ENCODE results near the gene CSTB. TPM values are rescaled to one million over a fixed set of nuclear protein-coding genes. Genes with fewer than 3 reads are reported as not detected.

The CSTB gene
- total RNA-seq, 4 donors from 2014 or later, result 11.4 to 16.7 (median 13.3) TPM

- Histone ChIP-seq H3K27me3 (no peaks in the 10 kb centered on the region), H3K27ac (no peak overlapping the region), H3K4me3 (no peak overlapping the region), H3K9me3 (no peaks in the 10 kb centered on the region), H3K4me1 (peaks cover 0 to 40% (median 23%) of the 10 kb centered on the region in 4 donors), H3K36me3 (peaks cover 0 to 41% (median 9%) of the 10 kb centered on the region in 3 donors)
- TF ChIP-seq POLR2A (IDR thresholded peaks at IDR 0.05), result no peak
- TF ChIP-seq EP300 (IDR thresholded peaks at IDR 0.05), result no peak
- no peak for TF ChIP-seq CTCF (IDR thresholded peaks at IDR 0.05)
- no peak for DNase-seq (ENCODE audit: low spot score in 2 of 2)
- WGBS, 2 donors, result 70 to 74% methylated on average over 13 of the region's 13 CpGs
Observed at GRCh38 chr21:43771698-43772424, 4.2 kb downstream of the CSTB start.

DNA sequence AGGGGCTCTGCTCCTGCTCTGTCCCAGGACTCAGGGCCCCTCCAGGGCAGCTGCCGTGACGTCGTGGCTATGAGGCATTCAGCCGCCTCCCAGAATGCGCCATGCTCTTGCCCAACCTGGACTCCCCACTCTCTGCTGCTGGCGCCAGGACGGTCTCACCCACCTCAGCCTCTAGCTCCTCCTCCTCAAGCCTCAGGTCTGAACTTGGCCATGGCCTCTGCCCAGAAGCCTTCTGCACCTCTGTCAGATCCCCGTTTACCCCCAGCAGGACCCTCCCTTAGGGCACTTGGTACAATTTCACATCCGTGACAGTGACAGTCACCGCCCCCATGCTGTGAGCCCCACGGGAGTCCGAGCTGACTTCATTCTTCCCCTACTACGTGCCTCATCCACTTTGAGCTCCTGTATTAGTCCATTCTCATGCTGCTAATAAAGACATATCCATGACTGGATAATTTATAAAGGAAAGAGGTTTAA lies 4.9 kb downstream of the CSTB start:
- Histone ChIP-seq H3K4me1 (peaks cover 0 to 44% (median 21%) of the 10 kb centered on the region in 4 donors), H3K27me3 (no peaks in the 10 kb centered on the region), H3K27ac (no peak overlapping the region), H3K36me3 (peaks cover 0 to 41% (median 9%) of the 10 kb centered on the region in 3 donors), H3K9me3 (no peaks in the 10 kb centered on the region), H3K4me3 (no peak overlapping the region)
- DNase-seq (ENCODE audit: low spot score in 2 of 2), result no peak
- no peak for TF ChIP-seq POLR2A (IDR thresholded peaks at IDR 0.05)
- no peak for TF ChIP-seq CTCF (IDR thresholded peaks at IDR 0.05)
- TF ChIP-seq EP300 (IDR thresholded peaks at IDR 0.05), result no peak
- WGBS, 2 donors, result 69 to 78% methylated on average over 13 of the region's 13 CpGs

DNA sequence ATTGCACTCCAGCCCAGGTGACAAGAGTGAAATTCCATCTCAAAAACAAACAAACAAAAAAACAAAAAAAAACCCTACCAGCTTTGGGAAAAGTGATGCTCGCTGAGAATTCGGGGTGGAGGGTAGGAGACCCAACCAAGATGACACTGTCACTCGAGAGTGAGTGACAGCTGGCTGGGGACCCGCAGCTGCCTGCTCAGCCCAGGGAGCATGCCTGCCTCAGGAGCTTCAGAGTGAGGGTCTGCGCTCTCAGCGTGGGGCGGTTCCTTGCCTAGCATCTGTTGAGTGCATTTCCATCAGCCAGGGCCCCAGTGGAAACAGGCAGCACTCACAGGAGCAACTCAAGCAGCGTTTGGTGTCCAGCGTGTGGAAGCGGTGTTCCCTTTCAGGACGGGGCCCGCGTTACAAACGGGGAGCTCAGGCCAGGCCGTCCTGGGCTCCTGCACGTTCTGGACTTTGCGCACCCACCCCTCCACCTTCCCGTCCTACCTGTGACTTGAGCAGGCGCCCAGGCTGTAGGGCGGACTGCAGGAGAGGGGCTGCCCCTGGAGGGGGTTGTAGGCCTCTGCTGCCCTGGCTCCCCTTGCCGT lies 5.9 kb downstream of the CSTB start:
- Histone ChIP-seq H3K9me3 (no peaks in the 10 kb centered on the region), H3K27me3 (no peaks in the 10 kb centered on the region)
- 89 to 90% methylated on average over 18 to 21 of the region's 21 CpGs for WGBS, 2 donors

DNA sequence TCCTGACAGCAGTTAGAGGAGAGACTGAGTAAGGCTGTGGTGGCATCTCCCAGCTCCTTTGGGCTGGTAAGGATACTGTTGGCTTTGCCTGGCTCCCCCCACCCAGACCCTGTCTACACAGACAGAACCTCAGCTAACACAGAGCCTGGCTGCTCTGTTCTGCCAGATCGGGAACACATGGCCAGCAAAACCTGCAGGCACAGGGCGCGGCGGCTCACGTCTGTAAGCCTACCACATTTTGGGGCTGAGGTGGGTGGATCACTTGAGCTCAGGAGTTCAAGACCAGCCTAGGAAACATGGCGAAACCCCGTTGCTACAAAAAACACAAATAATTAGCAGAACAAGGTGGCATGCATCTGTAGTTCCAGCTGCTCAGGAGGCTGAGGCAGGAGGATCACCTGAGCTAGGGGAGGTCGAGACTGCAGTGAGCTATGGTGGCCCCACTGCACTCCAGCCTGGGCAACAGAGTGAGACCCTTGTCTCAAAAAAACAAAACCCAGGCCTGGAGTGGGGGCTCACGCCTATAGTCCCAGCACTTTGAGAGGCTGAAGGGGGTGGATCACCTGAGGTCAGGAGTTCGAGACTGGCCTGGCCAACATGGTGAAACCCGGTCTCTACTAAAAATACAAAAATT lies 6.7 kb downstream of the CSTB start:
- Histone ChIP-seq H3K9me3 (no peaks in the 10 kb centered on the region), H3K27ac (no peak overlapping the region), H3K27me3 (no peaks in the 10 kb centered on the region), H3K4me3 (no peak overlapping the region), H3K4me1 (peaks cover 0 to 35% (median 10%) of the 10 kb centered on the region in 4 donors), H3K36me3 (peaks cover 0 to 38% (median 9%) of the 10 kb centered on the region in 3 donors)
- 84 to 90% methylated on average over 7 to 11 of the region's 11 CpGs for WGBS, 2 donors
- TF ChIP-seq CTCF (IDR thresholded peaks at IDR 0.05), result no peak
- TF ChIP-seq POLR2A (IDR thresholded peaks at IDR 0.05), result no peak
- TF ChIP-seq EP300 (IDR thresholded peaks at IDR 0.05), result no peak
- DNase-seq (ENCODE audit: low spot score in 2 of 2), result no peak

More for the DNA sequence above, 5.9 kb downstream of the CSTB start:
- no peak overlapping the region for H3K27ac ChIP-seq
- H3K4me3 ChIP-seq, result no peak overlapping the region
- no peak for DNase-seq (ENCODE audit: low spot score in 2 of 2)
- peaks cover 0 to 42% (median 17%) of the 10 kb centered on the region in 4 donors for H3K4me1 ChIP-seq
- peaks cover 0 to 41% (median 9%) of the 10 kb centered on the region in 3 donors for H3K36me3 ChIP-seq
- TF ChIP-seq POLR2A (IDR thresholded peaks at IDR 0.05) (no peak), EP300 (IDR thresholded peaks at IDR 0.05) (no peak), CTCF (IDR thresholded peaks at IDR 0.05) (no peak)

- no peak for TF ChIP-seq EP300 (IDR thresholded peaks at IDR 0.05)
- no peak for TF ChIP-seq CTCF (IDR thresholded peaks at IDR 0.05)
- TF ChIP-seq POLR2A (IDR thresholded peaks at IDR 0.05), result no peak
- WGBS, 2 donors, result 58 to 68% methylated on average over 8 of the region's 8 CpGs
- no peak for DNase-seq (ENCODE audit: low spot score in 2 of 2)
Observed at GRCh38 chr21:43768868-43769167, 7.3 kb downstream of the CSTB start.

More at GRCh38 chr21:43768868-43769167, 7.3 kb downstream of the CSTB start:
- Histone ChIP-seq H3K27ac (peak overlapping the region in 1 of 4 donors; percentile 59), H3K27me3 (no peaks in the 10 kb centered on the region), H3K4me3 (no peak overlapping the region), H3K9me3 (no peaks in the 10 kb centered on the region), H3K4me1 (peaks cover 0 to 32% (median 9%) of the 10 kb centered on the region in 4 donors), H3K36me3 (peaks cover 0 to 36% (median 5%) of the 10 kb centered on the region in 3 donors)

Data from tibial nerve (tissue), 4 donors.